Body of pancreas (tissue), 4 donors: ENCODE data around the gene CCDC73.

Experiments used
- POLR2A ChIP-seq, 3 donors: fragments of 450-650 bp; IDR thresholded peaks; one replicate each; pipeline ENCODE4 v1.6.1; 2016; ENCODE audit warnings: antibody characterized with exemption in 3 of 3, mild to moderate bottlenecking in 2 of 3
- TF ChIP-seq, protein P1 (sequence below), 7 experiments: fragments of 450-650 bp in 4 of 7; fragments of 200-600 bp in 3 of 7; sonication (generic) in 3 of 7; IDR thresholded peaks; one replicate each; pipeline ENCODE4 v1.5.1; 2016 to 2019; ENCODE audit warnings: antibody characterized with exemption in 7 of 7

DNA sequence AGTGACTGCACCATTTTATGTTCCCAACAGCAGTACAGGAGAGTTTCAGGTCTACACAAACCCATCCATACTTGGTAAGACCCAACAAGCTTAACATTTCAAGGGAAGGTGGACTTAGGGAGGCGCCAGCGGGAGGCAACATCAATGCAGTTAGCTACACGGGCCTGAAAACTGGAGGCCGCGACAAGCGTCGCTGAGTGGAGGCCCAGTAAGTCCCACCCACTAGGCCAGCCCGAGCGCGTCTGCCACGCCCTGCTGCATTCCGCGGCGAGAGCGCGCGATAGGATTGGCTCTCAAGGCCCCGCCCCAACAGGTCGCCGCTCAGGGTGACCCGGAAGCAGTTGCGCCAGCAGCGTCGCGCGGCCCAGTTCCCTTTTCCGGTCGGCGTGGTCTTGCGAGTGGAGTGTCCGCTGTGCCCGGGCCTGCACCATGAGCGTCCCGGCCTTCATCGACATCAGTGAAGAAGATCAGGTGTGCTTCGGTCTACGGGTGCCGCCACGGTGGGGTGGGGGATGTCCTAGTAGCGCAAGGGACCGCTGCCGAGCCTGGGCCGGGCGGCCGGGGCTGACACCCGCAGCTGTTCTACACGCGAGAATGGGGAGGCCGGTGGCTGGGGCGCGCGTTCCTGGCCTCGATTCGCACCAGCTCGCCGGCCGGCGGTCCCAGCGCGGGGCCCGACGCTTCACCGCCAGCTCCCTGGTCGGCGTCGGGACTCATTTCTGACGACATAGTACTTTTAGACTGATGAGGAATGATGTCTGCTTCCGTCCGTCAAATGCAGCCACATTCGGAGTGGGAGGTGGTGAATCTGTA lies 210.8 kb downstream of the CCDC73 start, which contains the start of gene EIF3M:
- TF ChIP-seq, protein P1, sequence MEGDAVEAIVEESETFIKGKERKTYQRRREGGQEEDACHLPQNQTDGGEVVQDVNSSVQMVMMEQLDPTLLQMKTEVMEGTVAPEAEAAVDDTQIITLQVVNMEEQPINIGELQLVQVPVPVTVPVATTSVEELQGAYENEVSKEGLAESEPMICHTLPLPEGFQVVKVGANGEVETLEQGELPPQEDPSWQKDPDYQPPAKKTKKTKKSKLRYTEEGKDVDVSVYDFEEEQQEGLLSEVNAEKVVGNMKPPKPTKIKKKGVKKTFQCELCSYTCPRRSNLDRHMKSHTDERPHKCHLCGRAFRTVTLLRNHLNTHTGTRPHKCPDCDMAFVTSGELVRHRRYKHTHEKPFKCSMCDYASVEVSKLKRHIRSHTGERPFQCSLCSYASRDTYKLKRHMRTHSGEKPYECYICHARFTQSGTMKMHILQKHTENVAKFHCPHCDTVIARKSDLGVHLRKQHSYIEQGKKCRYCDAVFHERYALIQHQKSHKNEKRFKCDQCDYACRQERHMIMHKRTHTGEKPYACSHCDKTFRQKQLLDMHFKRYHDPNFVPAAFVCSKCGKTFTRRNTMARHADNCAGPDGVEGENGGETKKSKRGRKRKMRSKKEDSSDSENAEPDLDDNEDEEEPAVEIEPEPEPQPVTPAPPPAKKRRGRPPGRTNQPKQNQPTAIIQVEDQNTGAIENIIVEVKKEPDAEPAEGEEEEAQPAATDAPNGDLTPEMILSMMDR (IDR thresholded peaks at IDR 0.05), result no peak
- peak; percentile 68 to 91 (median 85) for TF ChIP-seq POLR2A (IDR thresholded peaks at IDR 0.05)
